KMS-11 (cell line): Measurements from ENCODE around the gene DHCR24.

ENCODE experiments used
- H2AFZ ChIP-seq: fragments of 200-600 bp; sonication (generic); 2 replicates; pipeline ENCODE4 v1.6.1; 2016; ENCODE audit warnings: antibody characterized with exemption, mixed run types, low read depth
- H3K27ac ChIP-seq: fragments of 200-600 bp; sonication (generic); 2 replicates; pipeline ENCODE4 v1.6.1; 2016; ENCODE audit warnings: mild to moderate bottlenecking, mixed run types
- H3K27me3 ChIP-seq: fragments of 200-600 bp; sonication (generic); 2 replicates; pipeline ENCODE4 v1.6.1; 2017; ENCODE audit warnings: mild to moderate bottlenecking, low read depth, mixed run types, moderate library complexity; ENCODE audit not compliant: insufficient read depth
- H3K36me3 ChIP-seq: fragments of 200-600 bp; sonication (generic); 2 replicates; pipeline ENCODE4 v1.6.1; 2017; ENCODE audit warnings: mild to moderate bottlenecking, mixed run types; ENCODE audit not compliant: insufficient read depth
- H3K4me1 ChIP-seq: fragments of 200-600 bp; sonication (generic); 2 replicates; pipeline ENCODE4 v1.6.1; 2016; ENCODE audit warnings: mild to moderate bottlenecking, low read depth, mixed run types; ENCODE audit not compliant: poor library complexity, severe bottlenecking
- H3K4me2 ChIP-seq: fragments of 200-600 bp; sonication (generic); 2 replicates; pipeline ENCODE4 v1.7.0; 2016; ENCODE audit warnings: mild to moderate bottlenecking, mixed run types
- H3K4me3 ChIP-seq: fragments of 200-600 bp; sonication (generic); IDR thresholded peaks from 2 replicates; pipeline ENCODE4 v1.6.1; 2017; ENCODE audit warnings: low read depth, low read length, mixed read lengths; ENCODE audit not compliant: insufficient read depth
- H3K79me2 ChIP-seq: fragments of 200-600 bp; sonication (generic); 2 replicates; pipeline ENCODE4 v1.6.1; 2016; ENCODE audit warnings: low read depth, mixed run types; ENCODE audit not compliant: insufficient read depth
- H3K9ac ChIP-seq: fragments of 200-600 bp; sonication (generic); 2 replicates; pipeline ENCODE4 v1.6.1; 2016; ENCODE audit warnings: mild to moderate bottlenecking, mixed run types
- H4K20me1 ChIP-seq: fragments of 200-600 bp; sonication (generic); 2 replicates; pipeline ENCODE4 v1.6.1; 2016; ENCODE audit warnings: mild to moderate bottlenecking, mixed run types; ENCODE audit not compliant: insufficient read depth
- CTCF ChIP-seq: fragments of 200-600 bp; sonication (generic); conservative IDR thresholded peaks from 2 replicates; pipeline ENCODE4 v1.6.1; 2017; ENCODE audit warnings: low read depth, mild to moderate bottlenecking, antibody characterized with exemption, low read length, moderate library complexity, mixed read lengths

Gene DHCR24

GRCh38 chr1:54810153-54810942 lies 76.6 kb downstream of the DHCR24 start:
- TF ChIP-seq CTCF: peak; percentile 51
- no peak overlapping the region for H3K4me3 ChIP-seq
- no peak overlapping the region for H3K4me2 ChIP-seq
- no peak overlapping the region for H2AFZ ChIP-seq
- no peaks in the 10 kb centered on the region for H3K36me3 ChIP-seq
- H3K9ac ChIP-seq: no peak overlapping the region
- no peaks in the 10 kb centered on the region for H3K79me2 ChIP-seq
- no peaks in the 10 kb centered on the region for H4K20me1 ChIP-seq
- no peak overlapping the region for H3K27ac ChIP-seq
- H3K27me3 ChIP-seq: no peaks in the 10 kb centered on the region
- no peaks in the 10 kb centered on the region for H3K4me1 ChIP-seq

- no peak overlapping the region for H3K27ac ChIP-seq
- no peaks in the 10 kb centered on the region for H3K36me3 ChIP-seq
- H3K4me3 ChIP-seq: no peak overlapping the region
- TF ChIP-seq CTCF: no peak
- H2AFZ ChIP-seq: no peak overlapping the region
- H3K9ac ChIP-seq: no peak overlapping the region
- no peaks in the 10 kb centered on the region for H3K27me3 ChIP-seq
- H4K20me1 ChIP-seq: no peaks in the 10 kb centered on the region
- H3K4me1 ChIP-seq: no peaks in the 10 kb centered on the region
- H3K4me2 ChIP-seq: no peak overlapping the region
- no peaks in the 10 kb centered on the region for H3K79me2 ChIP-seq
Observed at GRCh38 chr1:54809496-54810074, 77.4 kb downstream of the DHCR24 start.

- H2AFZ ChIP-seq: no peak overlapping the region
- no peak overlapping the region for H3K4me3 ChIP-seq
- no peaks in the 10 kb centered on the region for H3K27me3 ChIP-seq
- TF ChIP-seq CTCF: no peak
- no peak overlapping the region for H3K9ac ChIP-seq
- H3K4me1 ChIP-seq: no peaks in the 10 kb centered on the region
- H4K20me1 ChIP-seq: no peaks in the 10 kb centered on the region
- no peaks in the 10 kb centered on the region for H3K79me2 ChIP-seq
- H3K27ac ChIP-seq: no peak overlapping the region
- no peak overlapping the region for H3K4me2 ChIP-seq
- no peaks in the 10 kb centered on the region for H3K36me3 ChIP-seq
Observed at GRCh38 chr1:54808443-54809207, 78.4 kb downstream of the DHCR24 start.

GRCh38 chr1:54807756-54808155 lies 79.2 kb downstream of the DHCR24 start:
- H3K27ac ChIP-seq: no peak overlapping the region
- no peaks in the 10 kb centered on the region for H3K79me2 ChIP-seq
- H3K4me2 ChIP-seq: no peak overlapping the region
- no peaks in the 10 kb centered on the region for H4K20me1 ChIP-seq
- H3K4me3 ChIP-seq: no peak overlapping the region
- H3K36me3 ChIP-seq: no peaks in the 10 kb centered on the region
- no peak overlapping the region for H3K9ac ChIP-seq
- H2AFZ ChIP-seq: no peak overlapping the region
- no peaks in the 10 kb centered on the region for H3K27me3 ChIP-seq
- H3K4me1 ChIP-seq: no peaks in the 10 kb centered on the region
- no peak for TF ChIP-seq CTCF
